ENCODE data around the gene NTRK1.
A peak's percentile ranks its signal among the peaks of the same experiment; 100 is the strongest.
"Not testable (repeated sequence)": the region's sequence is repeated elsewhere in the genome, so short reads cannot be mapped to it uniquely, and the experiment has no call there.

Gene NTRK1

GRCh38 chr1:156921053-156921529 is 60.4 kb downstream of the NTRK1 start:
- DNase-seq: no peak

DNA sequence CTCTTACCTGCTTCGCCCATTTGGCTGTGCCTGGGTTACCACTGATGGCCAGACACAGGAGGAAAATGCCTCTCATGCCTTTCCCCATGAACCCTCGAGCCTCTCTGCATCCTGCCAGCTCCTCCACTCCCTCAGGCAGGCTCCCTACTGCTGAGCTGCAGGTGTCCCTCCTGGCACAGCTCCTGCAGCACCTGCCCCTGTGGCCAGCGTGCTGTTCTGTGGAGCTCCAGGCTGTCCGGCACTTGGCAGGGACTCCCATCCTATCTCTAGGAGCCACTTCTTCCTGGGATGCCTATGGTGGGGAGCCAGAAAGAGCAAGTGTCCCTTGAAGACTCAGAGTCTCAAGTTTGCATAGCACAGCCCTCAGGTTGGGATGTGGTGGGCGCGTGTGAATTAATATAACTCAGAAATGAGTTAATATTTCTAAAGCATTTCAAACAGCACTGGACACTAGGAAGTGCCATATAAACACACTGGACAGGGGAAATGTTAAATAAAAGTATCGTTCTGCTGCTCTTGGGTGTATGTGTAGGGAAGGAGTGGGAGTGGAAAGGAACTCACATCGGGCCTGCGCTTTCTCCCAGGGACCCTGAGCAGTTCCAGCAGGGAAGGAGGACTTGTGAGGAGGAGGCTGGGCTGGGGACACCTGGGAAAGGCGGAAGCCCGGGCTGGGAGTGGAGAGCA is 62.5 kb downstream of the NTRK1 start:
- peak; percentile 75 for DNase-seq

- DNase-seq: no peak
Measured at GRCh38 chr1:156923670-156924477, 63.2 kb downstream of the NTRK1 start.

- DNase-seq: no peak
Measured at GRCh38 chr1:156924478-156925153, 64.0 kb downstream of the NTRK1 start.

DNA sequence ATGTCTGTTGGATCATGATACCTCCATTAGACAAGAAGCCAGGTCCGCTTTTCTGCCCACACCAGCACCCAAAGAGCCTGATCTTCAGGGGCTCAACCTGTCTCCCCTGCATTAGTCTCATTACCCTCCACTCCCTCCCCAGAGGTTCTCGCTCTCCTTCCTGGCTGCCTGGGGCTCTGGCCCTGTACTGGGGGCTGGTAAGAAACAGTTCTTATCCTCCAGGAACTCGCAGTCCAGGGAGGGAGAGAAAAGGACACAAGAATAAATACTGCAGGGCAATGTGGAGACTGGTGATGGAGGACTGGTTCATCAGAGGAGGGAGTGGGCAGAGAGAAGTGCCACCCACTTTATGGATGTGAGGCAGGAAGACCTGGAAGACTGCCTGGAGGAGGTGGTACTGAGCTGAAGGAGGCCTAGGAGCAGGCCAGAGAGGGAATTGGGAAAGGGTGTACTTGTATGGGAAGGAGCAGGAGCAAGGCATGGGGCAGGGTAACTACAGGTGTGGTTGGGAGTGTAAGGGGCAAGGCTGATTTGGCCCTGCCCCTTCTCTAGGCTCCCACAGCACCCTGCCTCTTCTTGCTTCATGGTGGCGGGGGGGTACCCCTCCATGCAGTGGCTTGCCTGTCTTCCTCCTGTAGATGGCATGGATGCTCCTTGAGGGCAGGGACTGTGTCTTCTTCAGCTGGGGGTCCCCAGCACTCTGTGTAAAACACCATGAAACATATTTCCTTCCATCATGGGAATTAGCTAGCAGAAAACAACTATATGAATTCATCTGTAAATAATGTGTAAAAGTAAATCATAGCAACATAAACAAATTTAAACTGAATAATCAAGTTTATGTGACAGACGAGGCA is 64.7 kb downstream of the NTRK1 start:
- DNase-seq: no peak

- DNase-seq: peak; percentile 86
Measured at GRCh38 chr1:156926175-156926574, 65.5 kb downstream of the NTRK1 start.

- not testable (repeated sequence) for DNase-seq
Measured at GRCh38 chr1:156926695-156927094, 66.0 kb downstream of the NTRK1 start.

GRCh38 chr1:156927215-156928042 is 66.8 kb downstream of the NTRK1 start:
- DNase-seq: peak; percentile 73

- DNase-seq: no peak
Measured at GRCh38 chr1:156928043-156928602, 67.5 kb downstream of the NTRK1 start.

DNA sequence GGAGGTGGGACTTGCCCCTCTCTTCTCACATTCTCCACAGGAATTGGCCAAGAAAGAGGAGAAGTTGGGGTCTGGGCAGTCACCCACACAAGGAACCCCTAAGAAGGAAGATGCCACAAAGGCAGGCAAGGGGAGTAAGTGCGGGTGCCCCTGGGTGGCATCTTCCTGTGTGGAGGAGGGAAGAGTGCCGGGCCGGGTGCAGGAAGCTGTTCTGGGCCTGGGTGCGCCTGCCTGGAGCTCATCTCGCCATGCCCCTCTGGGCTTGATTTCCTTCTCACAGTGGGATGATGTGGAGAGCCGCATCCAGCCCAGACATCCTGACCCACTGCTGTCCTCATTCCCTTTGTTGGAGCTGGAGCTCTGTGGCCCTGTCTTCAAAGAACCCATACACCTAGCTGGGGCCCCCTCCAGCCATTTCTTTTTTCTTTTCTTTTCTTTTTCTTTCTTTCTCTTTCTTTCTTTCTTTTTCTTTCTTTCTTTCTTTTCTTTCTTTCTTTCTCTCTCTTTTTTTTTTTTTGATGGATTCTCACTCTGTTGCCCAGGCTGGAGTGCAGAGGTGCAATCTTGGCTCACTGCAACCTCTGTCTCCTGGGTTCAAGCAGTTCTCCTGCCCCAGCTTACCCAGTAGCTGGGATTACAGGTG is 69.1 kb downstream of the NTRK1 start:
- no peak for DNase-seq

GRCh38 chr1:156930483-156930882 is 69.8 kb downstream of the NTRK1 start:
- DNase-seq: no peak
